Caco-2 (cell line): ENCODE data around the gene TXN2. TPM values are rescaled to one million over a fixed set of nuclear protein-coding genes. Genes with fewer than 3 reads are reported as not detected.

ENCODE experiments used
- BruUV-seq: library from RNA; stranded (reverse); fragments of 400-500 nt; replicated peaks from 2 replicates; lab custom pipeline; 2021; lab: Mats Ljungman, UMichigan
- CTCF ChIA-PET: fragments of 300-600 bp; sonication (Branson Sonifier 250); formaldehyde crosslinking; loops from one replicate; lab custom pipeline; 2022; ENCODE audit warnings: antibody characterized with exemption; lab: Charles Lee
- POLR2A ChIA-PET: fragments of 300-600 bp; sonication (Branson Sonifier 250); formaldehyde crosslinking; loops from one replicate; lab custom pipeline; 2022; ENCODE audit warnings: antibody characterized with exemption; lab: Charles Lee
- DNase-seq, 2 experiments: peaks; one replicate each; pipeline versions ENCODE4 v3.0.0 to v3.0.0-alpha.2; 2020 to 2022
- H3K27me3 ChIP-seq: replicated peaks from 2 replicates; pipeline ENCODE4 v1.6.0; 2011; ENCODE audit warnings: low read length; ENCODE audit not compliant: control insufficient read depth, insufficient read depth
- H3K36me3 ChIP-seq: 2 replicates; pipeline ENCODE4 v1.5.1; 2011; ENCODE audit warnings: low read length; ENCODE audit not compliant: control insufficient read depth, insufficient read depth
- H3K4me1 ChIP-seq: fragments of 250-450 bp; sonication (Bioruptor Pico); 2 replicates; pipeline ENCODE4 v1.5.1; 2020; ENCODE audit warnings: mild to moderate bottlenecking
- H3K4me3 ChIP-seq: 2 replicates; pipeline ENCODE4 v1.5.1; 2011; ENCODE audit warnings: low read depth, mild to moderate bottlenecking, control low read depth, low read length
- H3K9me3 ChIP-seq: fragments of 250-450 bp; sonication (Bioruptor Pico); 2 replicates; pipeline ENCODE4 v1.5.1; 2020; ENCODE audit warnings: mild to moderate bottlenecking, moderate library complexity
- H3K27ac Mint-ChIP-seq: one replicate; pipeline ENCODE4 v1.8.0; 2022; ENCODE audit warnings: mixed read lengths; ENCODE audit not compliant: unreplicated experiment
- H3K27me3 Mint-ChIP-seq: one replicate; pipeline ENCODE4 v1.8.0; 2022; ENCODE audit warnings: mixed read lengths; ENCODE audit not compliant: insufficient read depth, unreplicated experiment
- H3K36me3 Mint-ChIP-seq: one replicate; pipeline ENCODE4 v1.8.0; 2022; ENCODE audit warnings: mild to moderate bottlenecking, mixed read lengths; ENCODE audit not compliant: insufficient read depth, unreplicated experiment
- H3K4me1 Mint-ChIP-seq: one replicate; pipeline ENCODE4 v1.8.0; 2022; ENCODE audit warnings: low read depth, mixed read lengths; ENCODE audit not compliant: unreplicated experiment
- H3K4me3 Mint-ChIP-seq: one replicate; pipeline ENCODE4 v1.8.0; 2022; ENCODE audit warnings: mild to moderate bottlenecking, moderate library complexity, mixed read lengths; ENCODE audit not compliant: unreplicated experiment
- H3K9me3 Mint-ChIP-seq: one replicate; pipeline ENCODE4 v1.8.0; 2022; ENCODE audit warnings: mixed read lengths; ENCODE audit not compliant: unreplicated experiment
- CTCF ChIP-seq, 2 experiments: fragments of 200-600 bp in 1 of 2; IDR thresholded peaks; 1 replicate in 1 of 2; 2 replicates in 1 of 2; pipeline versions ENCODE4 v1.5.1 to v1.8.0; 2011 to 2022; ENCODE audit warnings: antibody characterized with exemption in 1 of 2, control low read depth in 1 of 2, inconsistent platforms in 1 of 2, low read depth in 1 of 2, low read length in 1 of 2, mild to moderate bottlenecking in 1 of 2, moderate library complexity in 1 of 2; ENCODE audit not compliant: insufficient read depth in 1 of 2, severe bottlenecking in 1 of 2, unreplicated experiment in 1 of 2
- intact Hi-C: fragments of 100-400 bp; cut with micrococcal nuclease; formaldehyde crosslinking; loops from one replicate; pipeline ENCODE4 v1.10.0; 2022; ENCODE audit not compliant: unreplicated experiment
- total RNA-seq: library from RNA; stranded (reverse); gene quantifications from 2 replicates; pipeline ENCODE4 v1.2.3, GENCODE V29; 2022

The TXN2 gene
- total RNA-seq, 1 experiment from 2014 or later, result 75.8 TPM

GRCh38 chr22:36471341-36471821 lies 10.1 kb downstream of the TXN2 start:
- no peaks in the 10 kb centered on the region for H3K27me3 Mint-ChIP-seq
- no peaks in the 10 kb centered on the region for H3K4me1 Mint-ChIP-seq
- H3K27me3 ChIP-seq, result no peaks in the 10 kb centered on the region
- ChIA-PET POLR2A (no interaction called here), CTCF (interaction anchor here (1.1 to 1.5 kb wide), 3 partner anchors 36 to 232 kb away, joined by 3 to 29 read pairs (median 6); partner anchors contain the start of gene APOL2)
- no peak overlapping the region for H3K27ac Mint-ChIP-seq
- H3K36me3 Mint-ChIP-seq, result peaks cover 31% of the 10 kb centered on the region
- H3K4me3 Mint-ChIP-seq, result no peak overlapping the region
- no peak overlapping the region for H3K4me3 ChIP-seq
- peaks cover 3% of the 10 kb centered on the region for H3K36me3 ChIP-seq
- no TSS peak for BruUV-seq
- no peak for TF ChIP-seq CTCF (IDR thresholded peaks at IDR 0.05; ENCODE audit: insufficient read depth in 1 of 2, low read depth in 1 of 2, low read length in 1 of 2, severe bottlenecking in 1 of 2, unreplicated experiment in 1 of 2)
- DNase-seq, result no peak
- no peaks in the 10 kb centered on the region for H3K9me3 Mint-ChIP-seq
- 0 out of 2 replicates have a peak, but pooled peaks cover 3% of the 10 kb centered on the region for H3K4me1 ChIP-seq
- intact Hi-C loops, result no loop called here
- H3K9me3 ChIP-seq, result no peaks in the 10 kb centered on the region

DNA sequence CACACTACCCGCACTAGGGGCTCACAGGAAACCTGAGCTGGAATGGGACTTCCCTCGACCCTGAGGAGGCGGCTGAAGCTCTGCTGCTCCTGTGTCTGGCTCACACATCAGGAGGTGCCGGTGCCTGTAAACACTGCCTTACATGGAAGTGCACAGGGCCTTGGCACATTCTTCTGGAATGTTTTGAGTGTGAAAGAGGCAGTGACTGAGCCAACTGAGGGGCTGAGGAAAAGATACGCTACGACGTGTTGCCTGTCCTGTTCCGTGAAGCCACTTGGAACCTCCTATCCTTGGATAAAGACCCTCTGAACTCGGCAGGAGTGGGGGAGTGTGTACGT lies 10.5 kb downstream of the TXN2 start:
- Mint-ChIP-seq H3K27me3 (no peaks in the 10 kb centered on the region), H3K27ac (no peak overlapping the region), H3K36me3 (peaks cover 31% of the 10 kb centered on the region), H3K4me3 (no peak overlapping the region), H3K4me1 (no peaks in the 10 kb centered on the region), H3K9me3 (no peaks in the 10 kb centered on the region)
- no peaks in the 10 kb centered on the region for H3K27me3 ChIP-seq
- no peak overlapping the region for H3K4me3 ChIP-seq
- TF ChIP-seq CTCF (IDR thresholded peaks at IDR 0.05; ENCODE audit: insufficient read depth in 1 of 2, low read depth in 1 of 2, low read length in 1 of 2, severe bottlenecking in 1 of 2, unreplicated experiment in 1 of 2), result no peak
- intact Hi-C loops, result loop anchor here (1.0 kb wide), 1 partner anchor 170 kb away; no protein-coding TSS in a partner anchor
- BruUV-seq, result no TSS peak
- peaks cover 3% of the 10 kb centered on the region for H3K36me3 ChIP-seq
- ChIA-PET POLR2A (interaction anchor here (1.1 kb wide), 1 partner anchor 11 kb away, joined by 3 read pairs; the partner anchor contains the start of gene TXN2), CTCF (interaction anchor here (0.7 to 1.5 kb wide), 5 partner anchors 16 to 232 kb away, joined by 3 to 29 read pairs (median 6); partner anchors contain the start of gene APOL2)
- no peak for DNase-seq
- H3K9me3 ChIP-seq, result no peaks in the 10 kb centered on the region
- 0 out of 2 replicates have a peak, but pooled peaks cover 3% of the 10 kb centered on the region for H3K4me1 ChIP-seq

DNA sequence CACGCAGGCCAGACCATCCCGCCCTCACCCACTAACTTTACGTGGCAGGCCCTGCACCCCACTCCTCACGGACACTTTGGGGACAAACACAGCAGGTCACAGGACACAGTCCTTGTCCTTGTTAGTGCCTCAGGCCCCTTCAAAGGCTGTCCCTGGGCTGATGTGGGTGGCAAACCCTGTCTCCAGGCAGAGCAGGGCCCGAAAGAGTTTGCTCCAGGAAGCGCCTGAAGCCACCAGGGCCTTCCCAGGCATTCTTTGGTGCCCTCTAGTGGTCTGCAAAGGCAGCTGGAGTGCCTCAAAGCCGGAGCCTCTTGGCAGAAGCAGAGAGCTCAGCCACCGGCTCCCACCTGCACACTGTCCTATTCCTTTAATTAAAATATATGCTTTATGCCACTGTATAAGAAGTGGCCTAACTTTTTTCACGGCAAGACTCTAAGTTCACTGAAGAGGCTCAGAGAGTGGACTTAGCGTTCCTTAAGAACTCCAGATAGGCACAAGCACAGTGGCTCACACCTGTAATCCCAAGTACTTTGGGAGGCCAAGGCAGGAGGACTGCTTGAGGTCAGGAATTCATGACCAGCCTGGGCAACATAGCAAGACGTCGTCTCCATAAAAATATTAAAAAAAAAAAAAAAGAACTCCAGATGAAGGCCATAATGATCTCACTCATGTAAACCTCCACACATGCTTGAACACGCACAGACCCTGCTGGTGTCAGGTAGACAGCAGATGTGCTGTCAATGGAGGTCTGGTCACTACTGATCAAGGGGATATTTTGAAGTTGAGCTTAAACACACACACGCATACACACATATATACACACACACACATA lies 11.1 kb downstream of the TXN2 start:
- Histone ChIP-seq H3K4me3 (no peak overlapping the region), H3K27me3 (no peaks in the 10 kb centered on the region), H3K4me1 (0 out of 2 replicates have a peak, but pooled peaks cover 3% of the 10 kb centered on the region), H3K9me3 (no peaks in the 10 kb centered on the region), H3K36me3 (peaks cover 2% of the 10 kb centered on the region)
- Mint-ChIP-seq H3K27me3 (no peaks in the 10 kb centered on the region), H3K4me3 (no peak overlapping the region), H3K9me3 (no peaks in the 10 kb centered on the region), H3K36me3 (peaks cover 31% of the 10 kb centered on the region), H3K4me1 (no peaks in the 10 kb centered on the region), H3K27ac (peak overlapping the region; percentile 22)
- POLR2A ChIA-PET, result interaction anchor here (0.6 to 1.1 kb wide), 3 partner anchors 11 to 82 kb away, joined by 3 to 5 read pairs (median 4); partner anchors contain the start of genes MYH9 and TXN2
- intact Hi-C loops, result loop anchor here (1.0 kb wide), 1 partner anchor 169 kb away; no protein-coding TSS in a partner anchor
- no TSS peak for BruUV-seq
- TF ChIP-seq CTCF (IDR thresholded peaks at IDR 0.05; ENCODE audit: insufficient read depth in 1 of 2, low read depth in 1 of 2, low read length in 1 of 2, severe bottlenecking in 1 of 2, unreplicated experiment in 1 of 2), result peak; percentile 85 to 95
- CTCF ChIA-PET, result interaction anchor here (0.5 to 1.5 kb wide), 23 partner anchors 11 to 263 kb away, joined by 3 to 29 read pairs (median 4); partner anchors contain the start of genes APOL2, MYH9 and TXN2
- peak; percentile 83 to 89 for DNase-seq
